GM21825 (cell line): ENCODE results near the gene TTC28.

ENCODE experiments used
- ATAC-seq: cut with Tn5 transposase; IDR thresholded peaks from one replicate; pipeline ENCODE4 v1.9.1; 2021; ENCODE audit warnings: mild to moderate bottlenecking, moderate library complexity; ENCODE audit not compliant: unreplicated experiment

The TTC28 gene

DNA sequence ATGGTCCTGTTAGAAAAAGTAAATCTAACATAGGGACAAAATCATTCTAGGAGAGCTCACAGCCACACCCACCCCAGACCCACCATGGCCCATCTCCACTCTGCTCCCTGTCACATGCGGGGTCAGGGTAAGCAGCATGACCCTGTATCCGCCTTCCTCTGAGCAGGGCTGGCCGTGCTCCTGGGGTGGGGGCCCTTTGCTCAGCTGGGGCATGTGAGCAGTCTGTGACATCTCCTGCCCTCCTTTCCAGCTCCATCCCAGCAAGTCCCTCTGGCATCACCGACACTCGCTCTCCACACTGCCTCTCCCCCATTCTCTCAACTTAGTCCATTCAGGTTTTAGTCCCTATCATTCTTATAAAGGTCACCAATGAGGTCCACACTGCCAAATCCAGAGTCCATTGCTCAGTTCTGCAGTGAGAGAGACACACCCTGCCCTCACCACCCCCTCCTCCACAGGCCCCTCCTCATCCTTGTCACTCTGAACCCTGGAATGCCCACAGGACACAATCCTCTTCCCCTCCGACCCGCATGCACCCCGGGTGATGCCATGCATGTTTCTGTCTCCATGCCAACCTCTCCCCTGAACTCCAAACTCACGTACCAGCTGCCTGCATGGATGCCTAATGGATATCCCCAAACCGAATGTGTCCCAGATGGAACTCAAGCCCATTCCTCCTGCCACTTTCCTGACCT, 695.5 kb downstream of the TTC28 start:
- no peak for ATAC-seq

DNA sequence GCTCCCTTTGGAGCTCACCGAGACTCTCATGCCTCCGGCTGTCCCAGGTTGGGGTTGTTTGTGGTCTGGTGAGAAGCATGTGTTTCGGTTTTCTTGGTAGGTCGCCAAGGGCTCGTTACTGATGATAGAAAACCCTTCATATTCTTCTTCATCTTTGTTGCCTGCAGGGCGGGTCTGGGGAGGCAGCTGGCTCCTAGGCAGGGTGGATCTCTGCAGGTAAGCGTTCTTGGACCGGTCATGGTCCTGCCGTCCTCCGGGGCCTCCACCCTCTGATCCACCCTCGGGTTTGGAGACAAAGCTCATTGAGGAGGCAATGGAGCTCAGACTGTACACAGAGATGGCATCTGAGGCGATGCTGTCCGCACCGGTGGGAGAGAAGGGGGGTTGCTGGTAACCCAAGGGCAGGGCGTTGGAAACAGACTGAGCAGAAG, 696.3 kb downstream of the TTC28 start:
- no peak for ATAC-seq

GRCh38 chr22:27982630-27983180, 696.9 kb downstream of the TTC28 start:
- no peak for ATAC-seq

DNA sequence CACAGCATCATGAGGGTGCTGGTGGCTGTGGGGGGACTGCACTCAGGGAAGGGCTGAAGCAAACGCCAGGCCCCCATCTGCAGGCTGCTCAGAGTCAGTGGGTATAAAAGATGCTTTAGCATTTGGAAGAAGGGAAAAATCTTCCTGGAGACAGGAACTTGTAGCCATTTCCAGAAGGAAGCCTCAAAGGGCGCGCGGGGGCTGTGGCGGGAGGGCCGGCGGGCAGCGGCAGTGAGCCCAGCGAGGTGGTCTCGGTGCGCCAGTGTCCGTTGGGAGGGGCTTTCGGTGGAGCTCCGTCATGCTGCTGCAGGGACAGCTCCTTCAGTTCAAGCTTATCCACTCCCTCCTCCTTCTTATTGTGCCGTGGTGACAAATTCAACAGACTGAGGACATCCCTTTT, 697.5 kb downstream of the TTC28 start:
- no peak for ATAC-seq

GRCh38 chr22:27980424-27981148, 699.1 kb downstream of the TTC28 start:
- ATAC-seq, result no peak

DNA sequence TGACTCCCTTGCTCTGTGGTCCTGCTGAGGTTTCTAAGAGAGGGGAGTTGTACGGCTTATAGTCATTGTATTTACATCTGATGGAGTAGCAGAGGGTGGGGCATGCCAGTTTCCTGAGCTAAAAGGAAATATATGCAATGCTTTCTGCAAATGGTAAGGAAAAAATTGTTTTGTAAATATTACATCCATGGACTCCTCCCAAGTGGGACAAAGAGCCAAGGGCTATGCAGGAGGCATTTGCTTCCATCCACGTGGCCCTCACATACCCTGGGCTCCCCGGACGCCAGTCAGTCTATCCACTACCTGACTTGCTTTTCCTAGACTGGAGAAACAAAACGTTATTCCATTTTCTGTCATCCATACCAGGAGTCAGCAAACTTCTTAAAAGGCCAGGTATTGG, 700.8 kb downstream of the TTC28 start:
- no peak for ATAC-seq

DNA sequence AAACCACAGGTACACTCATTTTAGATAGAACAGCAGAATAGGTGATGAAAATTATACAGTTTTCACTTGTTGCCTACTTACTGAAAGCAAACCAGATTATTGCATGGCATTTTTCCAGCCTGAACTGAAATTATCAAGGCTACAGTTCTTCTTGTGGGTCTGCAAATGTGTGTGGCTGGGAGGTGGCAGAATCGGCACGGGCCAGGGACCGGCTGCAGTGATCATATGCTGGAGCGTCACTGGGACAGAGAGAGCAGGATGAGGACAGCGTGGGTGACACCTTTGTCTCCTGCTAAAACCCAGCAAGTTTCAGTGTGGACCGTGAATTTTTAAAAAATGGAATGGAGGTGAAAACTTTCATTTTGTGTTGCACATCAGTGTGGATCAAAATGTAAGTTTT, 701.3 kb downstream of the TTC28 start:
- no peak for ATAC-seq

- no peak for ATAC-seq
Measured at GRCh38 chr22:27976586-27976985, 703.1 kb downstream of the TTC28 start.

- ATAC-seq, result no peak
Measured at GRCh38 chr22:27975381-27976013, 704.1 kb downstream of the TTC28 start.

DNA sequence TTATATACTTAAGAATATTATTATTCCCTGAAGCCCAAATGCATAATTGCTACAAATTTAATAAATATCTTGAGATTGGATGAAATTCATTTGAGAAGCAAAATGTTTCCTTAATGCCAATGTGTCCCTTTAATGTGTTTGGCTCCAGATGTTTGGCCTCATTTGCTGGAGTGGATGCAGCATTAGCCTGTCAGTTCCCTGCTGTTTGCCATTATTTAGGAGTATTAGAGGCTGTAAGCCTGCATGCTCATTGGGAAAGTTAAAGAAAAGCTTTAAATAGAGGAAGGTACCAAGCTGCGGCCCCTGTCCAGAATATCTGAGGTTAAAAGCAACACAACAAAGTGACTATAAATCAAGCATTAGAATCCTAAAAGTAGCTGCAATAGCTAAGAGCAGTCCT, 705.8 kb downstream of the TTC28 start:
- no peak for ATAC-seq

DNA sequence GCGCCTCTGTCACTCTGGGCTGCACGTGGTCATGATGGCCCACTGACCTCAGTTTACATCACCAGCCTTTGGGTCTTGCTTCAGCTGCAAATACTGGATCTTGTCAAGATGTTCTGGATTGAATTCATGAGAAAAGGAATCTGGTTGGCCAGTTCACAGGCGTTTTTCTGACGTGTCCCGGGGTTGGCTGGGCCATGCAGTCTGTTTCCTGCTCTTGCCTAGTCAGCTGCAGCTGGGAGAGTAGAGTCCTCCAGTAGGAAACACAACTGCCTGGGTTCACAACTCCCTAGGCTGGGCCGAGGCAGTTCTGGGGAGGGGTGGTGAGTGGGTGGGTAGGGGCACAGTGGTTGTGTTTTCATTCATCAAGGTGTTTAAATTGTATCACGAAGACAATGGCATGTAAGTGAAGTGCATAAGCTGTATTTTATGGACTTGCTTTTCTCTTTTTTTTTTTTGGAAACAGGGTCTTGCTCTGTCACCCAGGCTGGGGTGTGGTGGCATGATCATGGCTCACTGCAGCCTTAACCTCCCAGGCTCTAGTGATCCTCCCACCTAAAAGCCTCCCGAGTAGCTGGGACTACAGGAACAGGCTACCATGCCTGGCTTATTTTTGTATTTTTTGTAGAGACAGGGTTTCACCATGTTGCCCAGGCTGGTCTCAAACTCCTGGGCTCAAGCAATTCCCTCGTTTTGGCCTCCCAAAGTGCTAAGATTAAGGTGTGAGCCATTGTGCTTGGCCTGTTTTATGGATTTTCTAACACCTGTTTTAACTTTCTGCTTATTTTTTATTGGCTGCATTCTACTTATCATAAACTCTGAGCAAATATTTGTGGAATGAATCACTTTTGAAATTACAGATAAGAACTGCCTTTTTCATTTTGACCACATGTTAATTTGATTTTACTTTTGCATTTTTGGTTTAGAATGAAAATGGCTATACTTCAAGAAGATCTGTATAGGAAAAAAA, 706.6 kb downstream of the TTC28 start:
- ATAC-seq, result no peak

- ATAC-seq, result no peak
Measured at GRCh38 chr22:27971926-27972325, 707.7 kb downstream of the TTC28 start.

DNA sequence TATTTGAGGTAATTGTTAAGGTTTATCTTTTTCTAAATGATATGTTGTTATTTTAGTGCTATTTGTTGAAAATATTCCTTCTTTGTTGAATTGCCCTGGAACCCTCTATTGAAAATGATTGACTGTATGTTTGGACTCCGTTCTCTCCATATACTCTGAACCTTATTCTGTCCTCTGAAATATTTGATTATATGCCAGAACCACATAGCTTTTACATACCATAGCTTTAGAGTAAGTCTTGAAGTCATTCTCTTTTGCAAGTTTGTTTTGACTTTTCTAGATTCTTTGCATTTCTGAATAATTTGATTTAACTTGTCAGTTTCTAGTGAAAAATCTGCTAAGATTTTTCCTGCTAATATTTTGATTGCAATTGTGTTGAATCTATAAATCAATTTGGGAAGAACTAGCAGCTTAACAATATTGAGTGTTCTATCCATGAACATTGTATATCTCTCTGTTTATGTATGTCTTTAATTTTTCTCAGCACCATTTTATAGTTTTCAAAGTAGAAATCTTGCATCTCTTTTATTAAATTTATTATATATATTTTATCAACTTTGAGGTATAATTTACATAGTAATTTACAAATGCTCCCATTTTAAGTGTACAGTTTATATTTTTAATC, 708.9 kb downstream of the TTC28 start:
- ATAC-seq, result no peak

DNA sequence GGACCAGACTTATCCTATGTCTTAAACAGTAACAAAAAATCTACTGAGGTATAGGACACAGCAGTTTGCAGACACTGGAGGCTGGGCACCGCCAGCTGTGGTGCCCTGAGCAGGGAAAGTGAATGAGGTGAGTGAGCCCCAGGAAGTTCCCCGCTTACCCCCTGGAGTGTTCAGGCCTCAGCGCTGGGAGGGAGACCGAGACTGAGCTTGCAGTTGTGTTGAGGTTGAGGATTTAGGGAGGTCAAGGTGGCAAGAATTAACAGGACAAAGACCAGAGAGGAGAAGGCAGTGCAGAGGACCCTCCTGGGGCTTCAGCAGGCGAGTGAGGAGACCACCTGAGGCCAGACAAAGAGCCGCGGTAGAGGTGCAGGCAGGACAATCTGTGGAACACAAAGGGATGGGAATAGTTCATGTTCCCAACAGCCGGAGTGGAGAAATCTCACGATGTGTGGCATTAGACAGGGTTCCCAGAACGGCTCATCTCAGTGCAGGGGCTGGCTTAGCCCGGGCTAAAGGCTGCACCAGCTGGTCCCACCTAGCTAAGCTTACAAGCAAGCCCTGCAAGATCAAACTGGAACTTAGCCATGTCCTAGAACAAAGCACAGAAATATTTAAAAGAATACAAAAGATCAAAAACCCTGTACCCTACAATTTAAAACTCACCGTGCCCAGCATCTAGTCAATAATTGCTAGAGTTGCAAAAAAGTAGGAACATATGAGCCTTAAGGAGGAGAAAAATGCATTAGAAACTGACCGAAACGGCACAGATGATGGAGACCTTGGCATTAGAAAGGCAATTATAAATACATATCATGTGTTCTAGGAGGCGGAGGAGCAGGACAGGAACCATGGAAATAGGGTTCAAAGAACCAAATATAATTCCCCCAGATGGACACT, 713.2 kb downstream of the TTC28 start:
- no peak for ATAC-seq

DNA sequence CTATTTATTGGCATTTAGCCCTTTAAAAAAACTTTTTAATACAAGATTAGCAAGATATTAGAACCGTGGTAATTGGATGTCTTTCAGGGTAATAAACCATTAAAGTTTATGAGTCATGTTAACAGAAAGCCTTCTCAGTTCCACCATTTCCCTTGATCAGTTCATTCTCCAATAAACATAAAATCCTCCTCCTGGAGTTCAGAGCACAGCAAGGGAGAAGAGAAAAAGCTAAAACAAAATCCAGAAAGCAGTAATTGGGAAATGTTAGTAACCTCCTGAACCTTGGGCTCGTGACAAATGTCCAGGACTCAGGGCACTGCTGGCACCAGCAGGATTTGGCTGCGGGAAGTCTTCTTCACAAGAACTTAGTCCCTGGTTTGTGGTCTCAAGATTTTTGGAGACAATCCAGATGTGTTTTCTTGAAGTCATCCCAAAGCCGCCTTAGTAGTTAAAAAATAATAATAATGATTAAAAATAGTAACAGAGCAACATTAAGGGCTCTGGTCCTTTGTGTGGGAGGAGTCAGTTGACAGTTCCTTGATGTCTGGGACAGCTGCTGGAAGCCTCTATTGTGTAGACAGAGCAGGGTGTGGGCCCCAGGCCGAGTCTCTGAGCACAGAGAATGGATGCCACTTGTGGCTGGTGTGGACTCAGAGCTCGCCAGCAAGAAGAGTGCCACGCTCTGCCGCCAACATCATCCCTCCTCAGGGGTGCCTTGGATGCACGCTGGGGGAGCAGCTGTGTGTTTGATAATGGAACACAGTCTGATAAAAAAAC, 717.2 kb downstream of the TTC28 start:
- ATAC-seq, result no peak

- ATAC-seq, result no peak
Measured at GRCh38 chr22:27961680-27962079, 718.0 kb downstream of the TTC28 start.

DNA sequence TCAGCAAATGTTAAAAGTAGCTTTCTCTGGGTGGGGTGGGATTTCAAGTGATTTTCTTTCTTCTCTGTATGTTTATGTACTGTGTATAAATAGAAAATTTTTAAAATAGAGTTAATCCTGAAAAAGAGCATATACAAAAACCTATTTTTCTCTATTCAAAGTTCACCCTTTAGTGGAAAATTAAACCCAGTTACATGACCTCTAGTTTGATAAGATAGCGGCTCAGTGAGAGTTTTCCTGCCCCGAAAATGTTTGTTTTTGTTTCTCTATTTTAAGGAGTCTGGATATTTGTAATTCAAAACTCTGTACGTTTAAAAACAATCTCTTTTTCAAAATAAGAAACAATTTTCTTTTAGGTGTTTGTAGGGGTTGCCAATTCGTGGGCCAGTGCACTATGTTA, 718.5 kb downstream of the TTC28 start:
- no peak for ATAC-seq

GRCh38 chr22:27959335-27960090, 720.1 kb downstream of the TTC28 start:
- ATAC-seq, result no peak
